GM08714 (cell line): ENCODE results near the gene CARMIL3.

Source experiments
- H3K4me3 ChIP-seq: fragments of 200-500 bp; sonication (Bioruptor generic); 2 replicates; pipeline ENCODE4 v1.5.1; 2014; ENCODE audit warnings: mild to moderate bottlenecking, low read length, inconsistent platforms
- ZNF274 ChIP-seq: IDR thresholded peaks from 2 replicates; pipeline ENCODE4 v1.6.1; 2012; ENCODE audit warnings: mild to moderate bottlenecking, low read depth, low read length

Gene CARMIL3

DNA sequence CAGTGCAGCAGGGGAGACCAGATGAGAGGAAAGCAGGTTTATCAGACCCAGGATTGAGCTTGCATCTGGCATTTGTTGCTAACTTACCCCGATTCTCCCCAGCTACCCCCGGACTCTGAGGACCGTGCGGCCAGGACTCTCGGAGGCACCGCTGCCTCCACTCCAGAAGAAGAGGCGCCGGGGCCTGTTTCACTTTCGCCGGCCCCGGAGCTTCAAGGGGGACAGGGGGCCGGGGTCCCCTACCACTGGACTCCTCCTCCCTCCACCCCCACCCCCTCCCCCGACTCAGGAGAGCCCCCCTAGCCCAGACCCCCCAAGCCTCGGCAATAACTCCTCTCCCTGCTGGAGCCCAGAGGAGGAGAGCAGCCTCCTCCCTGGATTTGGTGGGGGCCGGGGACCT lies 13.0 kb downstream of the CARMIL3 start:
- H3K4me3 ChIP-seq = no peak overlapping the region
- TF ChIP-seq ZNF274 = no peak

GRCh38 chr14:24065408-24065807 lies 13.6 kb downstream of the CARMIL3 start:
- no peak overlapping the region for H3K4me3 ChIP-seq
- TF ChIP-seq ZNF274 = no peak

GRCh38 chr14:24066496-24067132 lies 14.8 kb downstream of the CARMIL3 start:
- H3K4me3 ChIP-seq = no peak overlapping the region
- no peak for TF ChIP-seq ZNF274

- H3K4me3 ChIP-seq = no peak overlapping the region
- TF ChIP-seq ZNF274 = no peak
Observed at GRCh38 chr14:24067133-24068082, 15.6 kb downstream of the CARMIL3 start.

DNA sequence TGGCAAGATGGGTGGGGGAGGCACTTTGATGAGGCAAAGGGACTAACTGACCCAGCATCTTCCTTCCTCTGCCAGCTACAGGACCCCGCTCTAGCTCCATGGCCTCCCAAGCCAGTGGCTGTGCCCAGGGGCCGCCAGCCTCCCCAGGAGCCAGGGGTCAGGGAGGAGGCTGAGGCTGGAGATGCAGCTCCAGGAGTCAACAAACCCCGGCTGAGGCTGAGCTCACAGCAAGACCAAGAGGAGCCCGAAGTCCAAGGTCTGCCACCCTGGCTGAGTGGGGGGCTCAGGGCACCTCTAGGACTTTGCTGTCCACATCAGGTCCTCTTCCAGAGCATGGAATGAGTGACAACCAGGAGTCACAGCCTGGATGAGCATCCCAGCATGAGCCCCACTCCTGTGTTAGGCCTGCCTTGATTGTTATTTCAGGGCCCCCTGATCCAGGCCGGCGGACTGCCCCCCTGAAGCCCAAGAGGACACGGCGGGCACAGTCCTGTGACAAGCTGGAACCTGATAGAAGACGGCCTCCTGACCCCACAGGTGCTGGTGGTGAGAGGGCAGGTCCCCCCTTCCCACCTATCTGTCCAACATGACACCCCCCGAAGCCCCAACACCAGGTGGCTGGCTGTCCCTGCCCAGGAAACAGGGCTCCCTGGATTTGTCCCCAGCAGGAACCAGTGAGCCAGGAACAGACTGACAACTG lies 17.1 kb downstream of the CARMIL3 start:
- TF ChIP-seq ZNF274 = no peak
- H3K4me3 ChIP-seq = no peak overlapping the region

GRCh38 chr14:24069411-24069735 lies 17.6 kb downstream of the CARMIL3 start:
- no peak overlapping the region for H3K4me3 ChIP-seq
- TF ChIP-seq ZNF274 = no peak

DNA sequence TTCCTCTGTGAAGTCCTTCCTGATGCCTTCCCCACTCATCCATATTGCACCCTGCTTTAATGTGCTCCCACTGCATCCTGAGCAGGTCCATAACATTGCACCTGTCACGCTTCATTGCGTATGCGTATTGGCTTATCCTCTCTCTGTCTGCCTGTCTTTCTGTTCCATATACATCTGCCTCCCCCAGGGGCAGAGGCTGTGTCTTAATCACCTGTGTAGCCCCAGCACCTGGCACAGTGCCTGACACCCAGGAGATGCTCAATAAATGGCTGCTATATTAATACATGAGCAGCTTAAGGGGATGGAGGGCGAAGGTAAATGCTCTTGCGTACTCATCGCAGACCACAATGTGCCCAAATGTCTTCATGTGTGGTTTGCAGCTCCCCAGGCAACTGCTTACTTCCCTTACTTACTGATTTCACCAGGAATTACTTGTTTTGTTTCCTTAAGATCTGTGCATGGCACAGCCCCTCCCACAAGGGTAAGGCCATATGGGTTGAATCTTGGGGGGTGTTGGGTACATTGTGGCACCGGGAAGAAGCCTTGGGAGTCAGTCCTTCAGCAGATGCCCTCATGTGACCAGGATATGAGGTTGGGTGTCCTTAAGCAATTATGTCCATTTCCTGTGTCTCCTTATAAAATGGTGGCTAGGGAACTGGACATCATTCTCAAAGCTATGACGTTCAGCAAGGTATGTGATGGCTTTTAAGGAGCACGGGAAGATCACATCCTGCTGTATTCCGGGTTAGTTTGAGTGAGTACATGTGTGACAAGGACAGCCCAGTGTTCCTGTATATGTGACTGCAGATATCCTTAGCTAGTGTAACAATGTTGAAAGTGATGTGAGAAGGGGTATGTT lies 18.7 kb downstream of the CARMIL3 start:
- no peak overlapping the region for H3K4me3 ChIP-seq
- TF ChIP-seq ZNF274 = no peak

DNA sequence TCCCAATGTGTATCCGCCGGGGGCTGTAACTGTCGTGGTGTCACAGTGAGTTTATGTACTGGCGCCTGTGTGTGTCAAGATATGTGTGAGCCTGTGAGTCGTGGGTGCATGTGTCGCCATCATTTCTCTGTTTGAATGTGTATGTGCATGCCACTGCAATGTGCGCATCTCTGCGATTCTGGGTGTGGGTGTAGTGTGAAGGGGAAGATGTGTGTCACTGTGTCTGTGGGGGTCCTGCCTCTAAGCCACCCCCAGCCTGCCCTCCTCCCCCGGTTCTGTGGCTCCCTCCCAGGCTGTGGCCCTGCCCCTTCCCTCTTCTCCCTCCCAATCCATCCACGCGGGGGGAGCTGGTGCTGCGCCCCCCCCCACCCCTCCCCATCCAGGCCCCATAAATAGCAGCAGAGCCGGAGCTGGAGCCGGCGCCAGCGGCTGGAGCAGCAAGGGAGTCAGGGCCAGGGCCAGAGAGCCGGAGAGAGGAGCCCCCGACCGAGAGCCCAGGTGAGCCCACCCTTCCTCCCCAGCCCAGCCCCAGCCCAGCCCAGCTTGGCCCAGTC lies 19.4 kb downstream of the CARMIL3 start, which contains the start of gene CPNE6:
TSS of gene CPNE6 (plus strand) at position 419 of the 554 bp plus-strand sequence. CDS start 1,375 bp downstream, outside the sequence.
- H3K4me3 ChIP-seq = no peak within 1 kb of the TSS
- TF ChIP-seq ZNF274 = no peak

DNA sequence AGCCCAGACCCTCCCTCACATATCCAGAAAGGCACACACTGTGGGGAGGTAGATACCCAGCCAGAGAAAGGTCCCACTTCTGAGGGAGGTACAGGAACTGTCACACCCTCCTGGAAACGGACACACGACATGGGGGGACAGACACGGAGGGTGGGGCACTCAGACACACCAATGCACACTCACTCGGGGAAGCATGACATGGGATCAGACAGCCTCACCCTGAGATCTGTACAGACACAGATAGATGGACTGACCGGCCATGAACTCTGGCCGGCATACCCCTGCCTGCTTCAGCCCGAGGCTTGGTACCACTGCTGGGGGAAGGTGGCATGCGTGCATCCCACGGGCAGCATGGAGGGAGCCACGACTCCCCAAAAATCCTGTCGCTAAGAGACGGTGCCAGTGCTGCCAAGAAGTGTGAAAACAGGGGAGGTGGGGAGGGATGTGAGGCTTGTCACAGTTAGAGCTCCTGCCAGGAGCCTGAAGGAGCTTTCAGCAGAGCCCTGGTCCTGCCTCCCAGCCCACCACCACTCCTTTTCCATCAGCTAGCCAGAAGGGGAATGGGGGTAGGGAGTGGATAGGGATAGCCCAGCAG lies 20.1 kb downstream of the CARMIL3 start:
- no peak for TF ChIP-seq ZNF274
- H3K4me3 ChIP-seq = no peak overlapping the region

DNA sequence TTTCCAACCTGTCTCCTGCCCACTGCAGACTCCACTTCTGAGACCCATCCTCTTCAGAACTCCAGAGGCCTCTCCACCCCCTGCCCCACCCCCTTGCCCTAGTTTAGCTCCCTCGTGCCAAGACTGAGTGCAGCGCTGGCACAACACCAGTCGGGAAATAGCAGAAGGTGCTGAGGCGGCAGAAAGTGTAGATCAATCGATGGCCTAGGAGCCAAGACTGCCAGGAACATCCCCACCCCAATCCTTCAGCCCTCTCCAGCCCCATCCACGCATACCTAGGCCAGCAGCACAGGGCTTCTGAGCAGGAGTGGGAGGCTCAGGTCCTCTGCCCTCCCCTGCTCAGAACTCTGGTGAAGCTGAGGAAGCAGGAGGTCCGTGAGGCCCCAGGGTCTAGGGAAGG lies 20.6 kb downstream of the CARMIL3 start:
- no peak overlapping the region for H3K4me3 ChIP-seq
- TF ChIP-seq ZNF274 = no peak

GRCh38 chr14:24072881-24073877 lies 21.4 kb downstream of the CARMIL3 start:
- no peak for TF ChIP-seq ZNF274

More at GRCh38 chr14:24072881-24073877, 21.4 kb downstream of the CARMIL3 start:
- no peak overlapping the region for H3K4me3 ChIP-seq
